ENCODE data around the gene ACTG2.

ACTG2 gene

GRCh38 chr2:73915437-73915993 lies 22.7 kb downstream of the ACTG2 start:
- no peak for DNase-seq

- no peak for DNase-seq
Measured at GRCh38 chr2:73916666-73917065, 23.9 kb downstream of the ACTG2 start.

DNA sequence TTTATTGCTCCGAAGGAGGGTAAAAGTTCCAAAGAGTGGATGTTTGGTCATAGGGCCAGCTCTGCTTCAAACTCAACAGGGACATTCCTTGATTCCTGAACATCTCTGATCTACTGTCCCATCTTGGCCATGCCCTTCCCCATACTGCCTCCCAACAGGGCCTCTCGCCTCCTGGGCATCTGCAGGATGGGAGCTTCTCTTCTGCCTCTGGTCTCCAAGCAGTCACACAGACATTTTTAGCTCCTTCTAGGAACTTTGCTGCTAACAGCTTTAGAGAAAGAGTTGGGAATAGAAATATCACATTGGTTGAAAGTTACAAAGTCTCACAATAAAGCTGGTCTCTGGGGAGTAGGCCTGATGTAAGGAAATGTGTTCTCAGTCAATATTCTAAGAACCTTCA lies 24.5 kb downstream of the ACTG2 start:
- DNase-seq = no peak

DNA sequence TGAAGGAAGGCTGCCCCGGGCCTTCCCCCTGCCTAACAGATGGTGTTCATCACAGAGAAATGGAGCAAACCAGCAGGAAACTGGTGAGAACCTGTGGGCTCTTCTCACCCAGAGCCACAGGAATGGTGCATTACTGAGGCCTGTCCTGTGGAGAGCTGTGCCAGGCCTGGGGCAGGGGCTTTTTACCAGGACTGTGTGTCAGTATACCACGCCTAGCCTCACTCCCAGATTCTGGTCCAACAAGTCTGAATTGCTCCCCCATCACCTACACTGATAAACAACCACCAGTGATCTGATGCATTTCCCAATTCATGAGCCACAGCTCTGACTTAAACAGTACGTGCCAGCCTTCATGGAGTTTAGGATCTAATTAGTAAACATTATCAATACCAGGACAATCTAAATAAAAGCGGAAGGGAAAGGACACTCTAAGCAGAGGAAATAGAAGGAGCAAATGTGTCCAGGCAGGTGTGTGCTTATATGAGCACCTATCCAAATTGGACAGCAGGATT lies 24.9 kb downstream of the ACTG2 start:
- DNase-seq = no peak

GRCh38 chr2:73918856-73919255 lies 26.0 kb downstream of the ACTG2 start:
- DNase-seq = no peak

DNA sequence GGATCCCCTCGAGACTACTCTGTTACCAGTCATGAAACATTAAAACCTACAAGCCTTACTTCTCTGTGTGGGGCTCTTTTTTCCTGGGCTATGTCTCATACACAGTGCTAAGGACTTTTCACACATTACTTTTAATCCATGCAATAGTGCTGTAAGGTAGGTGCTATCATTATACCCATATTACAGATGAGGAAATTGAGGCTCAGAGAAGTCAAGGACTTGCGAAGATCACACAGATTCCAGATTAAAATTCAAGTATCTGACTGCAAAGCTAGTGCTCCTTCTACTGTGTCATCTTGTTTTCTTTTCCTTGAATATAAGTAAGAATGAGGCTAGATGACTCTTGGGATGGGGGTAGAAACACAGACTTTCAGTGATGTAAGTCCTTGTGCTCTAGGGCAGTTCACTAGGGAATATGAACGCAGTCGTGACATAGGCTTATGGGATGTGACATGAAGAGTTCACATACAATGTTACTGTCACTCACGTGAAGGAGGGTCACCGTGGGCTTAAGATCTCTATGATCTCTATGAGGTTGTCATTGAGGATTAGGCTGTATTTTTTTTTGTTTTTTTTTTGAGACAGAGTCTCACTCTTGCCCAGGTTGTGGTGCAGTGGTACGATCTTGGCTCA lies 26.9 kb downstream of the ACTG2 start:
- DNase-seq = no peak

- DNase-seq = peak; percentile 65
Measured at GRCh38 chr2:73920577-73921545, 28.1 kb downstream of the ACTG2 start.

DNA sequence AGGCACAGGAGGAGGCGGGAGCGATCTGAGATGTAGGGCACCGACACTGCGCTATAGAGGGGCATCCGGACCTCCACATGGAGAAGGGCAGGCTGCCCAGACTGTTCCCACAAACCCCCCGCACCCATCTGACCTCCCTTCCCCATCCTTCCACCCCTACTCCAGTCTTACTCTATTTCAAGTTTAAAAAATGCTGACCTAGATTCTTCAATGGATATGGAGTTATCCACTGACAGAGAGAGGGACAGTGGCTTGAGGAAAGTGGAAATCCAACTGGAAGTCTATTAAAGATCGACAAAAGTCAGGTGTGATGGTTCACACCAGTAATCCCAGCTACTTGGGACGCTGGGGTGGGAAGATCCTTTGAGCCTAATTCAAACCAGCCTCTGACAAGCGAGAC lies 28.8 kb downstream of the ACTG2 start:
- DNase-seq = no peak

- no peak for DNase-seq
Measured at GRCh38 chr2:73922681-73923080, 29.9 kb downstream of the ACTG2 start.

DNA sequence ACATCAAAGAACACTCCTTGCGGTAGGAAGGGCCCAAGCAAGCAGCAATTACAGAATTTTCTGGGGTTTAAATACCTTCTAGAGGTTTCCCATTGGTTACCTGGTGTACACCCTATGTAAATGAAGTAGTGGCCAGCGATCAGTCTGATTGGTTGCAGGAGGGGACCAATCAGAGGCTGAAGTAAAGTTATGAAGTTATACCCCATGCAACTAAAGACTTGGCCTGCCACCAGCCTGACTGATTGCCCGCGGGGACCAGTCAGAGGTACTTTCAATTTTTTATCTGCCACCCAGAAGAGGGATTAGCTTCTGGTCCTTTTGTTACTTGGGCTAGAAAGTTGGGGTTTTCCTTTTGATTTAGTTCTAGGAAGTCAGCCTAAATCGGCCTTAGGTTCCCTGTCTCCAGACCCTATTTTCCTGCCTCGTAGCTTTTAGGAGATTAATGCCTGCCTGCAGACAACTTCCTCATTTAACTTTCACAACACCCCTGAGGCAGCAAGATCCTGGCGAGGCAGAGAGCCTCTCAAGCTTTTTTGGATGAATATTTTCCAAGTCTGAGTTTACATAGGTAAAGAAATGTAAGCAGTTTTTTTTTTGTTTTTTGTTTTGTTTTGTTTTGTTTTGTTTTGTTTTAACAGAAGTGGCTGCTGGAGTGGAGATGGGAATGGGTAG lies 32.4 kb downstream of the ACTG2 start:
- no peak for DNase-seq

GRCh38 chr2:73925853-73926492 lies 33.2 kb downstream of the ACTG2 start:
- no peak for DNase-seq

GRCh38 chr2:73926493-73927327 lies 33.9 kb downstream of the ACTG2 start, which contains the start of gene DGUOK:
DGUOK (plus strand) TSS chr2:73926880; CDS start chr2:73926911, 31 bp downstream.
- DNase-seq = peak; percentile 98

- no peak for DNase-seq
Measured at GRCh38 chr2:73927344-73927743, 34.5 kb downstream of the ACTG2 start.

GRCh38 chr2:73928963-73929347 lies 36.1 kb downstream of the ACTG2 start:
- no peak for DNase-seq

DNA sequence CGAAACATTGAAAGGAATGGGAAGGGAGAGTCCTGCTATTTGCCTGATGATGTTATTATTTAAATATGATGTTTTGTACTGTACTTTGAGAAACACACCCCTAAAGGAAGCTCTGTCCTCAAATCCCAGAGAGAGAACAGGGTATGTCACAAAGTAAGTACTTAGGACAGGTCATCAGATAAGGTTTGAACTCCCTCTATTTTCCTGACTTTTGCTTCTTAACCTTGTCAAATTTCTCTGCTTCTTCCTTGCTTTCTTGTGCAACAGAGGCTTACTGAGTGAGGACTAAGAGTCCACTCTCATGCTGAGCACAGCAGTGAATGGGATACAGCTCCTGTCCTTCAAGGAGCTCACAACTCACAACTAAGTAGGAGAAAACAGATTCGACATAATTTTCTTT lies 37.6 kb downstream of the ACTG2 start:
- no peak for DNase-seq

DNA sequence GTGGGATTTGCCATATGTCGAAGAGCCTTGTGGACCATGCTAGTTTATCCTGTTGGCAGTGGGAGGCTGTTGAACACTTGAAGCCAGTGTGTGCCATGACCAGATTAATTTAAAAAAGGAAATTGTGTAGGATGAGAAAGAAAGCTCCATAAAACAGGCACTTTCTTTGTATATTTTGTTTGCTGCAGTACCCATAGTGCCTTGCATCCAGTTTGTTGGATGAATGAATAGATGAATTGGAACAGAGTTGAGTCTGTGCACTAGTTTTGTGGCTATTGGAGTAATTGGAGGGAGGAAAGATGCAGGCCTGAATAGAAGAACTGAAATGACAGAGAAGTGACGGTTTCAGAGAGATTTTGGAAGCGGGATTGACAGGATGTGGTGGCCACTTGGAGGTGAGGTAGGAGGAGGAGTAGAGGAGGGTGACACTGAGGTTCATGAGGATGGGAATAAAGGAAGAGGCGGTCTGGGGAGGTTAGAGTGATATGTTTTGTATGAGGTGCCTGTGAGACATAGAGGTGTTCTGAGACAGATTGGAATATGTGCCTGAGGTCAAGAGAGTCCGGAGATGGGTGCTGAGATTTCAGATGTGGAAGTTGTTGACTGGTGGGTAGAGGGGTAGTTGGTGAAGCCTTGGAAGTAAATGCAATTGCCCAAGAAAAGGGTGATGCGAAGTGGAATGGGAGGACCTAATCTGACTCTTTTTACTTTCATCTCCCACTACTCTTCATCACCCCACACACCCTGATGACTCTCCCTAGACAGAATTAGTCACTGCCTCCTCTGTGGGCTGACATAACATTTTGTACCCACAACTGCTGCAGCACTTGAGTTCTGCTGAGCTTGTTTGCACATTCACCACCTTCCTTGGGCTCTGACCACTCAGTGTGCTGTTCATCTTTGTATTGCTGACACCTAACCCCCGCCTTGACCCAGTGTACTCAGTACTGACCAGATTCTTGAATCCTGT lies 39.0 kb downstream of the ACTG2 start:
- DNase-seq = peak; percentile 67

DNA sequence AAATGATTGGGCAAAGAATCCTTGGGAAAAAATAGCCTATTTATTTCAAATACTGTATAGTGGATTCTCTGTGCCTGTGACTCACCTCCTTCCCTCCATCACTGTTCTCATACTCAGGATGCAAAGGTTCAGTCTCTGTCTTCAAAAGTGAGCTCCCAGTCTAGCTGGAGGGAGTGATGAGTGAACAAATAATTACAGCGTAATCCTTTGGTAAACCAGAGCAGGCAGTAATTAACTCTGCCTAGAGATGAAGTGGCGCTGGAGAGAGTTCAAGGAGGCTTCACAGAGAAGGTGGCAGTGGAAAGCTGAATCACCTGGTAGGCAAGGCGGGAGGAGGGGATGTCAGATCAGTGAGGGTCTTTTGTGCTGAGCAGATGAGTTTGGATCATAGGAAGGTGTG lies 40.4 kb downstream of the ACTG2 start:
- no peak for DNase-seq

DNA sequence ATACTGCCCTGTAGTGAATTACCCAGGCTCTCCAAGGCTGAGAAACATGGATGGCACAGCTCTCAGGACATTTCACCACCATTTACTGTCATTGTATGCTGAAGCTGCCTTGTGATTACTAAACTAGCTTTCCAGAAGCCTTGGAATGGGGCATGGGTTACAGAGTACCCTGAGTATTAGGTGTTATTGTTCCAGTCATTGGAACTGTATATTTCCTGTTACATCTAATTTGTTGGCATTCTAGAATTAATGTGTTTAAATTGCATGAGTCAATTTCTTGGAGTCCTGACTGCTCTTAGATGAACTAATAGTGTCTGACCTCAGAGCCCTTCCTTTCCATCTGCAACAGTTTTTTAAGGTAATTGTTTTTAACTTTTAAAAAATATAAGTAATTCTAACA lies 42.8 kb downstream of the ACTG2 start:
- DNase-seq = no peak

DNA sequence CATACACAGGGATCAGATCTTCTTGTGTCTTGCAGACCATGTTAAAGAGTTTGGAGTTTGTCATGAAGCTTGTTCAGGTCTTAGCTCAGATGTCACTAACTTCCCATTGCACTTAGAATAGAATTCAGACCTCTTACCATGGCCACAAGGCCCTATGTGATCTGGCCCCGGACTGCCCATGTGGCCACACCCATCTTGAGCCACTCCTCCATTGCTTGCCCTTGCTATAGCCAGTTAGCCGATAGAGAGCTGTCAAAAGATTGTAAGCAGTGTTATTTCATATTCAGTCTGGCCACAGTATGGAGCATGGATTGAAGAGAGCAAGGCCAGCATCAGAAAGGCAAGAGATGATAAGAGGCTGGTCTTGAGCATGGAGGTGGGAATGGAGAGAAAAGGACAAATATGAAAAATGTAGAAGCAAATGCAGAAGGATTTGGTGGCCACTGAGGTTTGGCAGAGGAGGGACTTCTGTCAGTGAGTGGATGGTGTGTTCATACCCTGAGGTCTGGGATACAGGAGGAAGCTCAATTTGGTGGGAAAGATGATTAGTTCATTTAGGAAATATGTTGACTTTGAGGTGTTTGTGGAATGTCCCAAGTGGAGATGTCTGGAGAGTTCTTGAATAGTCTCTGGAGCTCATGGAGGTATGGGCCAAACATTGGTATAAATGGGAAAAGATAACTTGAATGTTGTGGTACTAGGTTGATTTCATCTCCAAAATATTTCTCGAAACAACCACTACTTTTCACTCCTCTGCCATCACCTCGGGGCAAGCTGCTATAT lies 44.5 kb downstream of the ACTG2 start:
- DNase-seq = no peak

GRCh38 chr2:73937899-73938298 lies 45.1 kb downstream of the ACTG2 start:
- no peak for DNase-seq
